CD4-positive, alpha-beta T cell (primary cell): ENCODE measurements around the gene NOP16. TPM values are rescaled to one million over a fixed set of nuclear protein-coding genes. Genes with fewer than 3 reads are reported as not detected.

Experiments used
- ATAC-seq: fragments of 200-7000 bp; cut with Tn5 transposase; one replicate; pipeline ENCODE4 v1.10.0; 2022; ENCODE audit warnings: mild to moderate bottlenecking; ENCODE audit not compliant: poor library complexity
- CTCF ChIA-PET: fragments of 350-600 bp; sonication (Branson Sonifier 250); formaldehyde crosslinking; loops from one replicate; lab custom pipeline; 2021; ENCODE audit warnings: antibody characterized with exemption, inconsistent platforms; lab: Charles Lee
- POLR2A ChIA-PET: fragments of 350-600 bp; sonication (Branson Sonifier 250); formaldehyde crosslinking; loops from one replicate; lab custom pipeline; 2021; ENCODE audit warnings: antibody characterized with exemption, inconsistent platforms; lab: Charles Lee
- DNase-seq, 14 experiments: peaks; one replicate each; pipeline ENCODE4 v3.0.0-alpha.2; 2013 to 2020; ENCODE audit warnings: mixed read lengths in 2 of 14
- H3K27ac ChIP-seq, 2 donors: one replicate each; pipeline versions ENCODE4 v1.5.1 to v1.7.0; 2013; ENCODE audit warnings: low read length in 2 of 2, low read depth in 1 of 2, mild to moderate bottlenecking in 1 of 2
- H3K27me3 ChIP-seq, 2 experiments: 1 replicate in 1 of 2; 2 replicates in 1 of 2; pipeline versions ENCODE4 v1.6.1 to v1.7.0; 2013; ENCODE audit warnings: low read length in 2 of 2, control low read depth in 1 of 2, mild to moderate bottlenecking in 1 of 2, moderate library complexity in 1 of 2; ENCODE audit not compliant: insufficient read depth in 2 of 2, control insufficient read depth in 1 of 2
- H3K36me3 ChIP-seq: one replicate; pipeline ENCODE4 v1.6.1; 2013; ENCODE audit warnings: low read length, control low read depth; ENCODE audit not compliant: insufficient read depth
- H3K4me1 ChIP-seq: one replicate; pipeline ENCODE4 v1.6.1; 2013; ENCODE audit warnings: low read length, control low read depth; ENCODE audit not compliant: insufficient read depth
- H3K4me3 ChIP-seq: one replicate; pipeline ENCODE4 v1.5.1; 2013; ENCODE audit warnings: mild to moderate bottlenecking, low read length, moderate library complexity
- H3K9me3 ChIP-seq, 2 experiments: 1 replicate in 1 of 2; 2 replicates in 1 of 2; pipeline versions ENCODE4 v1.6.1 to v1.7.0; 2013; ENCODE audit warnings: low read length in 2 of 2, mild to moderate bottlenecking in 2 of 2, control low read depth in 1 of 2, moderate library complexity in 1 of 2; ENCODE audit not compliant: control insufficient read depth in 1 of 2, insufficient read depth in 1 of 2
- H3K27ac Mint-ChIP-seq: one replicate; pipeline ENCODE4 v1.8.0; 2020; ENCODE audit warnings: mixed read lengths
- H3K27me3 Mint-ChIP-seq: one replicate; pipeline ENCODE4 v1.8.0; 2021; ENCODE audit warnings: mixed read lengths
- H3K36me3 Mint-ChIP-seq: one replicate; pipeline ENCODE4 v1.8.0; 2021; ENCODE audit warnings: low read depth, mixed read lengths
- H3K4me1 Mint-ChIP-seq: one replicate; pipeline ENCODE4 v1.8.0; 2021; ENCODE audit warnings: low read depth, mixed read lengths
- H3K4me3 Mint-ChIP-seq: one replicate; pipeline ENCODE4 v1.8.0; 2020; ENCODE audit warnings: mild to moderate bottlenecking, mixed read lengths
- H3K9me3 Mint-ChIP-seq: one replicate; pipeline ENCODE4 v1.8.0; 2020; ENCODE audit warnings: mixed read lengths
- CTCF ChIP-seq: fragments of 200-600 bp; IDR thresholded peaks from one replicate; pipeline ENCODE4 v1.8.0; 2022; ENCODE audit warnings: antibody characterized with exemption, mild to moderate bottlenecking
- intact Hi-C, 2 experiments: fragments of 100-400 bp; cut with DNase I in 1 of 2; cut with micrococcal nuclease in 1 of 2; formaldehyde crosslinking; loops; one replicate each; pipeline versions ENCODE4 v1.15.1 to v1.9.0; 2023 to 2025; cut with DNase I, micrococcal nuclease
- total RNA-seq, 174 experiments: library from RNA in 2 of 174; stranded (reverse) in 2 of 174; gene quantifications; one replicate each; pipeline ENCODE4 v1.2.3 and lab custom pipeline; 2021 to 2026

Gene NOP16
- total RNA-seq, 2 experiments from 2014 or later: 12.0 to 14.5 TPM

DNA sequence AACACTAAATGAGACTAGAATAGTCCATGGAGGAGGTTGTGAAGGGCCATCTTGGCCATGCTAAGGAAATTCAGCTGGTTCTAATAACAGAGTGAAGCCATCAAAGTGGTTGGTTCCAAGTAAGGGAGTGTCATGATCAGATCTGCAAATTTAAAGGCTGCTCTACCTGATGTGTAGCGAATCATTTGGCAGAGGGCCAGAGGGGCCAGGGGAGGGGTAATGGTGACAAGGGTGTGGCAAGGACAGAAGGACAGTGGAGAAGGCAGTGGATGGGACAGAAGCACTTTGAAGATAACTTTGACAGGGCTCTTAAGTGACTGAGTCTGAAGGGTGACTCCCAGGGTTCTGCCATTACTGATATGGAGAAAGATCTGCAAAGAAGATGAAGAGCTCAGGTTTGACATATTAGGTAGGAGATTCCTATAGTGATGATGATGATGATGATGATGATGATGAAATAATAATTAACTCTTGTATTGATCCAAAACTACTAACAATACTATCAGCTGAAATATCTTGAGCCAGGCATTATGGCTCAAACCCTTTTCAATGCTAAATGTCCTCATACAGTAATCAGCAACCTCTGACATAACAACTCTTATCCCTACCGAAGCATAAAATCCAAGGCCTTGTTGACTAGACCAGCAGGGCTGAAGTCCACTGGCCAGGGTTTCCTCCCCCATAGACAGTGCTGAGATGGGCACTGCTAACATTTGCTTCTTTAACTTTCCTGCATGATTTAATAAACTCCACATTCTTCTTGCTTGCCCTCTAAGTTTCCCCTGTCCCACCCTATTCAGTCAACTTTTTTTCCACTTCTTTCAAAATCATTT lies 46.9 kb downstream of the NOP16 start:
- H3K36me3 Mint-ChIP-seq: peaks cover 63% of the 10 kb centered on the region
- H3K36me3 ChIP-seq: peaks cover 39% of the 10 kb centered on the region
- no peaks in the 10 kb centered on the region for H3K9me3 Mint-ChIP-seq
- no peaks in the 10 kb centered on the region for H3K9me3 ChIP-seq
- no peaks in the 10 kb centered on the region for H3K27me3 Mint-ChIP-seq
- CTCF ChIA-PET: no interaction called here
- TF ChIP-seq CTCF: no peak
- intact Hi-C loops: no loop called here
- no peak overlapping the region for H3K27ac Mint-ChIP-seq
- no peak overlapping the region for H3K4me3 Mint-ChIP-seq
- no peaks in the 10 kb centered on the region for H3K27me3 ChIP-seq
- H3K4me1 ChIP-seq: no peaks in the 10 kb centered on the region
- no peak overlapping the region for H3K27ac ChIP-seq
- ATAC-seq (no peak), DNase-seq (no peak)
- H3K4me1 Mint-ChIP-seq: no peaks in the 10 kb centered on the region
- POLR2A ChIA-PET: no interaction called here
- H3K4me3 ChIP-seq: no peak overlapping the region

GRCh38 chr5:176339304-176339703 lies 49.1 kb downstream of the NOP16 start:
- H3K4me3 Mint-ChIP-seq: no peak overlapping the region
- H3K4me1 Mint-ChIP-seq: no peaks in the 10 kb centered on the region
- Histone ChIP-seq H3K4me3 (no peak overlapping the region), H3K27me3 (no peaks in the 10 kb centered on the region), H3K9me3 (peaks cover under 1 to 3% of the 10 kb centered on the region in 2 experiments), H3K36me3 (peaks cover 22% of the 10 kb centered on the region), H3K4me1 (no peaks in the 10 kb centered on the region), H3K27ac (no peak overlapping the region)
- no peaks in the 10 kb centered on the region for H3K27me3 Mint-ChIP-seq
- ChIA-PET POLR2A (interaction anchor here (1.0 kb wide), 1 partner anchor 23 kb away, joined by 4 read pairs; the partner anchor contains the start of gene KIAA1191), CTCF (no interaction called here)
- no peak overlapping the region for H3K27ac Mint-ChIP-seq
- ATAC-seq (no peak), DNase-seq (no peak)
- H3K9me3 Mint-ChIP-seq: no peaks in the 10 kb centered on the region
- no peak for TF ChIP-seq CTCF
- intact Hi-C loops: no loop called here
- peaks cover 58% of the 10 kb centered on the region for H3K36me3 Mint-ChIP-seq

GRCh38 chr5:176337913-176338312 lies 50.5 kb downstream of the NOP16 start:
- Histone ChIP-seq H3K27me3 (no peaks in the 10 kb centered on the region), H3K27ac (no peak overlapping the region), H3K36me3 (peaks cover 24% of the 10 kb centered on the region), H3K9me3 (peaks cover 4 to 8% of the 10 kb centered on the region in 2 experiments), H3K4me3 (no peak overlapping the region), H3K4me1 (no peaks in the 10 kb centered on the region)
- H3K27me3 Mint-ChIP-seq: no peaks in the 10 kb centered on the region
- DNase-seq (no peak), ATAC-seq (no peak)
- intact Hi-C loops: no loop called here
- POLR2A ChIA-PET: no interaction called here
- CTCF ChIA-PET: no interaction called here
- no peaks in the 10 kb centered on the region for H3K4me1 Mint-ChIP-seq
- no peak overlapping the region for H3K4me3 Mint-ChIP-seq
- peaks cover 64% of the 10 kb centered on the region for H3K36me3 Mint-ChIP-seq
- H3K27ac Mint-ChIP-seq: no peak overlapping the region
- no peak for TF ChIP-seq CTCF
- peaks cover 2% of the 10 kb centered on the region for H3K9me3 Mint-ChIP-seq
